GM18502 (cell line): ENCODE measurements around the gene PPP2R5E.
"Not testable (repeated sequence)": the region's sequence is repeated elsewhere in the genome, so short reads cannot be mapped to it uniquely, and the experiment has no call there.

Source experiments
- ATAC-seq: cut with Tn5 transposase; IDR thresholded peaks from one replicate; pipeline ENCODE4 v1.9.1; 2021; ENCODE audit warnings: mild to moderate bottlenecking; ENCODE audit not compliant: unreplicated experiment, poor library complexity

PPP2R5E gene

GRCh38 chr14:63523735-63524426 lies 19.3 kb downstream of the PPP2R5E start:
- ATAC-seq, result no peak

- ATAC-seq, result not testable (repeated sequence)
These were observed 20.7 kb downstream of the PPP2R5E start for GRCh38 chr14:63522511-63522910.

DNA sequence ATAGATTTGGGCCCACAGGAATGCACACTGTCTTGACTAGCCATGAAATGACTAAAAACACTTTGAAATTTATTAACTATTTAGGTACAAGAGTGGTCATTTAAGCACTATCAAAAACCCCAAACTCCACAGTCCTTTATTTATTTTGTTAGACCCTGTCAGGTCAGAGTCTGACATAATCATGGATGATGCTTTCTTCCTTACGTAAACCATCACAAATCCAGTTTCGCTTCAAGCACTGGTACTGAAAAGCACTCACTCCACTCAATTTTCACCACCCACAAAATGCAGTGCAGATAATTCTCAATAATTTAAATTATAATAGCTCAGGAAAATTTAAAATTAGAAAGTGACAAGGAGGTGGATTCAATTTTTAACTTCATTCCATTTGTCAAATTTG lies 25.8 kb downstream of the PPP2R5E start:
- no peak for ATAC-seq

DNA sequence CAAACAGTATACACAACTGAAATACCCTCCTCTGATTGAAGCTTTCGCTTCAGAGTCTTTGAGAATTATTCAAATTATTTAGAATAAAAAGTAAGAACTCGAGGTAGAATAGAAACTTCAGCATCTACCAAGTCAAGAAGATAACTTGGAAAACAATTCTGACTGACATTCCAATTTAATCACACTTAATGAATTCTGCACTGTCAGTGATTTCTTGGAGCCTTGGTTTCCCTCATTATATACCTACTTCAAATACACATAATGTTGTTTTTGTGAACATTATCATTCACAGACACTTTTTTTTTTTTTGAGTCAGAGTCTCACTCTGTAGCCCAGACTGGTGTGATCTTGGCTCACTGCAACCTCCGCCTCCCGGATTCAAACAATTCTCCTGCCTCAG lies 27.9 kb downstream of the PPP2R5E start:
- no peak for ATAC-seq

DNA sequence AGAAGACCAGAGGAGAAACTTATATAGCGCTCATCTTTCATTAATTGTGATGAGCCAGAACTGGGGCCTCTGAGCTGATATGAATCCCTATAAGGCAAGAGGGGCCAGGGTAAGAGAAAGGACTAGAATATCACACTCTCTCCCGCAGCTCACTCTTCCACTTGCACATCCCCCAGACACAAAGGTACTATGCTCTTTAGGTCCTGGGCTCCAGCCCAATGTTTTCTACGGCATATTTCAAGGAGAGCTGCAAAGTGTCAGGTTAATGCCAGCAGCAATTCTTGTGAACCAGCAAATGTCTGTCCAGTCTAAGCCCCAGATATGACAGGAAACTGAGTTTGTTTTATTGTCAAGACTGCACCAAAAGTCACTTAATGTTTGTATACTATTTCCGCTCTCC lies 29.4 kb downstream of the PPP2R5E start:
- no peak for ATAC-seq

DNA sequence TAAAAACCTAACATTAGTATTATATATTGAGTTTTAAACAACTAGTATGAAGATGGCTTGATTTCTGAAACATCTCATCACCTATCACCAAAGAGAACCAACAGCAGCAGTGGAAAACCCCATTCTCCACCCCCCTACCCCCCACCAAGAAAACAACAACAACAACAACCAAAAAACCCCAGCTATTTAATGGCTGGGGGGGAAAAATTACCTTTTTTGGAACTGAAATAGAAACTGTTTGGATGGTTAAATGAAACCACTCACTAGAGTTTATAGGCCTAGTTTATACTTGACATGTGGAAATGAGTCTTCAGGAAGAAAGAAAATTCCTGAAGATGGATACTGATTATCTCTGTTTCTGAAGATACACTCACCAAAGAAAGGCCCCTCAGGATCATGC lies 30.3 kb downstream of the PPP2R5E start:
- no peak for ATAC-seq

DNA sequence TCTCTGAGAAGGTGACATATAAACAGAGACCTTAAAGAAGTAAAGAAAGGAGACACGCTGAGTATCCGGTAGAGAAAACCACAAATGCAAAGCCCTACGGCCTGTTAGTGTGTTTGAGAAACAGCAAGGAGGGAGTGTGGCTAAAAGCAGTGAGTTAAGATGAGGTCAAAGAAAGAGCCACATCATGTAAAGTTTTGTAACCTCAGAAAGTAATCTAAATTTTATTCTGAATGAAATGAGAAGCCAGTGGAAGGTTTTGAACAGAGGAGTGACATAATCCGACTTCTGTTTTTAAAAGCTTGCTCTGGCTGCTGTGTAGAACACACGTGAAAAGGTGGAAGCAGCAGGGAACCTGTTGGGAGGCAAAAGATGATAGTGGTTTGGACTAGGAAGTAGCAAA lies 32.6 kb downstream of the PPP2R5E start:
- ATAC-seq, result peak; percentile 79

DNA sequence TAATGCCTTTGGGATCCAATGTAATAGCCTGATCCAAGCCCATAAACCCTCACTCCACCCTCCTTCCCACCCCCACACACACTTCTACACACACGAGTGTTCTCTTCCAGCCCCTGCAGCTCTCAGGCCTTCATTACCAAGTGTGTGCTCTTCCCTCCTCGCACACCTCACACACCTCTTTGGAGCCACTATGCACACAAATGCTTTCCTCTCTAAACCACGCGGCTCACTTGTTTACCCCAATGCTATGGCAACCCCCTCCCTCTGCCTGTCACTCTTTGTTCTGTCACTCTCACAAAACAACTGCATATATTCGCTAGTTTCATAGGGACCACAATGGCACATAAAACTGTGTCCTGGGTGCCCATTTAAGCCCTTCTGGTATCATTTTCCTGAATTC lies 35.1 kb downstream of the PPP2R5E start:
- ATAC-seq, result no peak

GRCh38 chr14:63504648-63505047 lies 38.5 kb downstream of the PPP2R5E start:
- ATAC-seq, result no peak

DNA sequence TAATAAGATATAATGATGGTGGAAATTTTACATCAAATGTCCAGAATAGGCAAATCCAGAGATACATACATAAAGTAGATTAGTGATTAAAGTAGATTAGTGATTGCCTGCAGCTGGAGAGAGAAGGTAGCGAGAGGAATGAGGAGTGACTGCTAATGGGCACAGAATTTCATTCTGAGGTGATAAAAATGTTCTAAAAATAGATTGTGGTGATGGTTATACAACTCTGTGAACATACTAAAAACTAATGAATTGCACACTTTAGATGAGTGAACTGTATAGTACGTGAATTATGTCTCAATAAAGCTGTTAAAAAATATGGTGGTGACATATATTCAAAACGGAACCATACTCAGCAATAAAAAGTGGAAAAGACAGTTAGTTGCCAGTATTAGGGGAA lies 41.7 kb downstream of the PPP2R5E start:
- no peak for ATAC-seq

DNA sequence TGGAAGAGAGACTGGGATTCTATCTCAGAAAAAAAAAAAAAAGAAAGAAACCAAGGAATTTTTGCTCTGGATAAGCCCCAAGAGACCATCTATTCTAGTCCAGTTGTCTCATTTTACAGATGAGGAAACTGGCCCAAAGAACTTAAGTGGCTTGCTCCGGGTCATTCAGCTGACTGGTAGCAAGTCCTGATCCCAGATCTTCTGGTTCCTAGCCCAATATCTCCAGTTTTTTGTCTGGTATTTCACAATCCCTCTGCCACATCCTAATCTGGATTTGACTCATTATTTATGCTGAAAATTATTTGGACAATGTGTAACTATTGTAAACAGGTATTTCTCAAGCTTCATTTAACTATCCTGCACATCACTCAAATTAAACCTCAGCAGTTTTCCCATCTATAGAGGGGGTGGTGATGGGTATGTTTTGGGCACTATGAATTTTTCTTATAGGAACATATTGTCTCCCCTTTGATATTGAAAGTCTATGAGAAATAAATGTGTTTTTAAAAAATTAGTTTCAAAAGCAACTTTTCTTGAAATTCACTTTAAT lies 43.4 kb downstream of the PPP2R5E start:
- ATAC-seq, result no peak

DNA sequence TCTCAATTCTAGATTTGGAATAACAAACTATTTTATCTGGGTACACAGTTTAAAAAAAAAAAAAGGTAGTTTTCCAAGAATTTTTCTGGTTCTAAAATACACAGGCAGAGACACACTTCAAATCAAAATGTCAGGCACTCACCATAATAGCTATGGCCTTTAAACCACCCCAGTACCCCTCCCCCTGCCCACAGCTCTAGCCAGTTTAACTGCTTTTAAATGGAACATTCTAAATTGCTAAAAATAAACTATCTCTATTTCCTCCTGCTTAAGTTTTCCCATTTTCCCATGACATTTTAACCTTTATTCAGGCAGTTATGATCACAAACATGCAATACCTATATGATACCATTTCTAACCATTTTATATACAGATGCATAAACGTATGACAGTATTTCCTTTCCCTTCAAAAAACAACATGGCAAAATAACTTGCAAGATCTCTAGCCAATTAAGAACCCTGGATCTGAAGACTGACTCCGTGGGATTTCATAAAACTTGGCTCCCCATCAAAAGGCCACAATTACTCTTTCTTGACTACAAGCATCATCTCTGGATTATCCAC lies 46.3 kb downstream of the PPP2R5E start:
- ATAC-seq, result no peak

GRCh38 chr14:63493246-63493645 lies 49.9 kb downstream of the PPP2R5E start:
- ATAC-seq, result no peak

- ATAC-seq, result no peak
These were observed 50.8 kb downstream of the PPP2R5E start for GRCh38 chr14:63492391-63492790.

DNA sequence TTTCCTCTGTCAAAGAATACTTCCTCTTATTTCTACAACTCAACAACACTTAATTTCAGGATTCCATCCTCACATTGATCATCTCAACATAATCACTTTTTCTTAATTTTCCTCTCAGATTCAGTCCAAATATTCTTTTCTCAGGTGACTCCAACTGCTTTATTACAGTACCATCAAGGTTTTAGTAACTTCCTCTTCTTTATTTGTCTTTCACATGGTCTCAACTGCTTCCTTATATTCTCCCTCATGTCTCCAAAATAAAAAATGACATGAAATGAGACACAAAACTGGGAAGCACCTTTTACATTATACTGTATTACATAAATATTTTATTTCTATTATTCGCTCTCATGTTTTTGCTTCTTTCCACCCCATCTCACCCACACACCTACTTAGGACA lies 55.5 kb downstream of the PPP2R5E start:
- no peak for ATAC-seq

- ATAC-seq, result no peak
These were observed 56.4 kb downstream of the PPP2R5E start for GRCh38 chr14:63486738-63487137.

DNA sequence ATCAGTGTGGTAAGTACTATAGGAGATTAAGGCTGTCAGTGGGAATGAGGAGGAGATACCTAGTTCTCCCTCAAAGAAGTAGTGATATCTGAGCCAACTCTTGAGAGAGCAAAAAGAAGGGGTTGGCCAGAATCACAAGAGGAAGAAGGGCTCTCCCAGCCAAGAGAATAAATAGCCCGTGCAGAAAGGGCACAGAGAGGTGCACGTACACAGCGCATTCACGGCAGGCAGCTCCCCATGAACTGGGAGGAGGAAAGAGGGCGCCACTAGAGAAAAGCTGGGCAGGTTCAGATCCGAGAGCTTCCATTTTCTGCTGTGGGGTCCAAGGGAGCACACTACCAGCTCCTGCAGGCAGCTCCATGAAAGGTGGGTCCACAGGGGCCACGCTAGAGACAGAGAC lies 59.9 kb downstream of the PPP2R5E start:
- no peak for ATAC-seq

DNA sequence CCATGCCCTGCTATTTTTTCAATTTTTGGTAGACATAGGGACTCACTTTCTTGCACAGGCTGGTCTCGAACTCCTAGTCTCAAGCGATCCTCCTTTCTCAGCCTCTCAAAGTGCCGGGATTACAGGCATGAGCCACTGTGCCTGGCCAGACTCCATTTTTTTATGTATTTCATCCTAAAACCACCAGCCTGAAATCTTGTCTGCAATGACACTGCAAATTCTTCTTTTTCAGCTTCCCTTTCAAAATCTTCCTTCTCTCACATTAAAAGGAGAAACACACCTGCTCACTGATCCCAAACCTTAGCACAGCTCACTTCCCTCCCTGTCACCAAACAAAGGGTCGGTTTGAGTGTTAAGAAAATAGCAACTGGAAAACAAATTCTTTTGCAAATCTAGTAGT lies 62.6 kb downstream of the PPP2R5E start:
- no peak for ATAC-seq

GRCh38 chr14:63478437-63478852 lies 64.7 kb downstream of the PPP2R5E start:
- ATAC-seq, result peak; percentile 64

DNA sequence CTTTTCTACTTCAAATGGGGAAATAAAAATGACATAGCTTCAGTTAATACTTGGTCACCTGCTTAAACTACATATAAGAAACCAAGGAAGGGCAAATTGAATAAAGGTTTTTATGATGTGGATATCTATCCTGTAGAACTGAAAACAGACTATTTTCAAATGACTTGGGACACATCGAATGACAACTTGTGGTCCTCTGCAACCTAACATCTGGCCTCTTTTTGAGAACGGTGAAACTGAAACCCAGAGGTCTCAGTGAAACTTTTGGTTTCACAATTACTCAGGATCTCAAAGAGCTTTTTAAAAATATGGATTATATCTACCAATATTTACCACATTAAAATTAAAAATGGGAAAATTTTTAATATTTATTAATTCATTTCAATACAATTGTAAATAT lies 65.2 kb downstream of the PPP2R5E start:
- peak; percentile 84 for ATAC-seq

DNA sequence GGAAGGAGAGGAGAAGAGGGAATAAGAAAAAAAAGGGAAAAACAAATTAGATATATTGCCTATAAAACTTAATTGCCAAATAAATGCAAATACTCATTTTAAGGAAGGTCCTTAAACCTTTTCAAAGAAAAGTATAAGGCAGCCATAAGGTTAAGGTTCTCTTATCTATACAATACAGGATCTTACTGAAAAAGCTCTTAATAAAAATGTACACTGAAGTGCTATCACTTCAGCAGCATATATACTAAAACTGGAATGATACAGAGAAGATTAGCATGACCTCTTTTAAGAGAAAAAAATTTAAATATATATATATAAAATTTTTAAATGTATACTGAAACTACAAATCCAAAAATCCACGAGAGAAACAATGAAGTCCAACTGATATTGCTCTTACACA lies 65.6 kb downstream of the PPP2R5E start:
- no peak for ATAC-seq

DNA sequence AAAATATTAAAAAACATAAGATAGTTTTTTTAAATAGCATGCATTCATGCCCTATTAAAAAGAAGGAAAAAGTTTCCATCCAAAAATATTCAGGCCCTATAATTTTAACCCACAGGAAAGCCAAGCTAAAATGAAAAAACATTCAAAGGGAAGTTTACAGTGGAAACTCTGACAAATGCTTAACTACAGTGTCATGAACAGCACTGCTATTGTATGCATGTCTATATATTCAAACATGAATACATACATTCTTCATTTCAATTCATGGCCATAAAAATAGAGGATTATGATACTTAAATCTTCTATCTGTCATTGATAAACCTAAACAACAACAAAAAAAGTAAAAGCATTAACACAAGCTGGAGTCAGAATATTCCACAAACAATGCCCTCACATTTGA lies 67.4 kb downstream of the PPP2R5E start:
- no peak for ATAC-seq
